Right lobe of liver (tissue), 4 donors: ENCODE results near the gene SEC24D.

Experiments
- CTCF ChIP-seq, 4 donors: fragments of 200-600 bp in 3 of 4; fragments of 450-650 bp in 1 of 4; IDR thresholded peaks; one replicate each; pipeline versions ENCODE4 v1.5.1 to v1.8.0; 2016 to 2022; ENCODE audit warnings: antibody characterized with exemption in 4 of 4, mild to moderate bottlenecking in 2 of 4
- POLR2A ChIP-seq: fragments of 450-650 bp; IDR thresholded peaks from one replicate; pipeline ENCODE4 v1.6.1; 2017; ENCODE audit warnings: antibody characterized with exemption, mild to moderate bottlenecking
- donor health status: DM: no; HTN: no; CAD: no.
- donor health status: DM: no; HTN: no; CAD: no.
- donor health status: DM: no; HTN: yes; CAD: no.

GRCh38 chr4:118770741-118771187 lies 65.2 kb downstream of the SEC24D start:
- no peak for TF ChIP-seq CTCF (IDR thresholded peaks at IDR 0.05)
- TF ChIP-seq POLR2A = no peak
